Bronchus fibroblast of lung (primary cell): ENCODE measurements around the gene SUCNR1. TPM values are rescaled to one million over a fixed set of nuclear protein-coding genes. Genes with fewer than 3 reads are reported as not detected.

Experiments used
- total RNA-seq: library from RNA; depleted of rRNA; stranded (reverse); fragments of >200 nt; gene quantifications from 2 replicates; pipeline ENCODE4 v1.2.3, GENCODE V29; 2015

SUCNR1 gene
- not detected in 2 replicates for total RNA-seq

GRCh38 chr3:151873398-151873797 is at the start of gene SUCNR1:
SUCNR1 (plus strand) TSS chr3:151873643; CDS start chr3:151879893, 6,250 bp downstream.

Other genes with a start within 250 kb of the SUCNR1 start
- gene AADACL2, start 139.7 kb upstream of the SUCNR1 start, total RNA-seq = not detected in 2 replicates
- gene AADAC, start 59.5 kb upstream of the SUCNR1 start, total RNA-seq = not detected in 2 replicates